G401 (cell line): ENCODE results near the gene RRP12. TPM values are rescaled to one million over a fixed set of nuclear protein-coding genes. Genes with fewer than 3 reads are reported as not detected.
"Not testable (repeated sequence)": the region's sequence is repeated elsewhere in the genome, so short reads cannot be mapped to it uniquely, and the experiment has no call there.

ENCODE experiments used
- DNase-seq: peaks from one replicate; pipeline ENCODE4 v3.0.0-alpha.2; 2015; ENCODE audit warnings: low spot score
- in situ Hi-C: cut with HindIII; loops from 2 replicates; pipeline ENCODE4 v1.10.0; 2016; ENCODE audit warnings: low sequenced_read_pairs, mixed read lengths
- total RNA-seq: library from RNA; depleted of rRNA; stranded (reverse); fragments of >200 nt; shearing (Covaris generic); gene quantifications from 2 replicates; pipeline ENCODE4 v1.2.3, GENCODE V29; 2014

The RRP12 gene
- total RNA-seq, 1 experiment from 2014 or later = 35.1 TPM

- no peak for DNase-seq
- in situ Hi-C loops = no loop called here
These were observed 6.8 kb upstream of the RRP12 start for GRCh38 chr10:97407952-97408248.

- DNase-seq = peak; percentile 85
- in situ Hi-C loops = no loop called here
These were observed 6.2 kb upstream of the RRP12 start for GRCh38 chr10:97407211-97407951.

GRCh38 chr10:97406483-97406882 is 5.3 kb upstream of the RRP12 start:
- in situ Hi-C loops = not testable (repeated sequence)

GRCh38 chr10:97406064-97406463 is 4.9 kb upstream of the RRP12 start:
- in situ Hi-C loops = no loop called here
- no peak for DNase-seq

More at GRCh38 chr10:97406483-97406882, 5.3 kb upstream of the RRP12 start:
- not testable (repeated sequence) for DNase-seq

GRCh38 chr10:97404044-97404443 is 2.9 kb upstream of the RRP12 start:
- DNase-seq = no peak
- in situ Hi-C loops = no loop called here

GRCh38 chr10:97401455-97401919 is 347 bp upstream of the RRP12 start:
- no peak for DNase-seq
- in situ Hi-C loops = no loop called here

GRCh38 chr10:97399843-97400545 is 1.1 kb downstream of the RRP12 start:
- no peak for DNase-seq
- in situ Hi-C loops = no loop called here

- in situ Hi-C loops = no loop called here
These were observed 5.1 kb downstream of the RRP12 start for GRCh38 chr10:97396056-97396455.

GRCh38 chr10:97393034-97393573 is 8.0 kb downstream of the RRP12 start:
- DNase-seq = no peak
- in situ Hi-C loops = no loop called here

More at GRCh38 chr10:97396056-97396455, 5.1 kb downstream of the RRP12 start:
- no peak for DNase-seq

- in situ Hi-C loops = no loop called here
- DNase-seq = no peak
These were observed 11.0 kb downstream of the RRP12 start for GRCh38 chr10:97390091-97390490.

- in situ Hi-C loops = no loop called here
- DNase-seq = no peak
These were observed 13.0 kb downstream of the RRP12 start for GRCh38 chr10:97388152-97388551.

- in situ Hi-C loops = no loop called here
- DNase-seq = no peak
These were observed 15.6 kb downstream of the RRP12 start for GRCh38 chr10:97385565-97385964.

GRCh38 chr10:97384641-97385040 is 16.5 kb downstream of the RRP12 start:
- in situ Hi-C loops = no loop called here
- DNase-seq = no peak

- no peak for DNase-seq
- in situ Hi-C loops = no loop called here
These were observed 17.0 kb downstream of the RRP12 start for GRCh38 chr10:97384156-97384555.

- in situ Hi-C loops = no loop called here
- no peak for DNase-seq
These were observed 18.0 kb downstream of the RRP12 start for GRCh38 chr10:97383159-97383558.

- no peak for DNase-seq
- in situ Hi-C loops = no loop called here
These were observed 19.5 kb downstream of the RRP12 start for GRCh38 chr10:97381626-97382025.

- in situ Hi-C loops = no loop called here
- no peak for DNase-seq
These were observed 20.6 kb downstream of the RRP12 start for GRCh38 chr10:97380516-97380915.

GRCh38 chr10:97378933-97379921 is 21.9 kb downstream of the RRP12 start:
- in situ Hi-C loops = no loop called here
- DNase-seq = peak; percentile 43

GRCh38 chr10:97376413-97376812 is 24.7 kb downstream of the RRP12 start:
- no peak for DNase-seq
- in situ Hi-C loops = no loop called here
